HUES6 (cell line): ENCODE measurements around the gene ATF4.

Experiments used
- H3K27ac ChIP-seq: 2 replicates; pipeline ENCODE4 v1.7.0; 2013; ENCODE audit warnings: low read depth, mild to moderate bottlenecking, low read length, inconsistent platforms
- H3K27me3 ChIP-seq: 2 replicates; pipeline ENCODE4 v1.6.1; 2013; ENCODE audit warnings: low read length; ENCODE audit not compliant: control insufficient read depth, insufficient read depth
- H3K36me3 ChIP-seq: 2 replicates; pipeline ENCODE4 v1.6.1; 2013; ENCODE audit warnings: low read length; ENCODE audit not compliant: control insufficient read depth, insufficient read depth
- H3K4me1 ChIP-seq: 2 replicates; pipeline ENCODE4 v1.6.1; 2013; ENCODE audit warnings: low read length; ENCODE audit not compliant: control insufficient read depth, insufficient read depth
- H3K4me3 ChIP-seq: 2 replicates; pipeline ENCODE4 v1.5.1; 2013; ENCODE audit warnings: low read depth, low read length
- H3K9ac ChIP-seq: one replicate; pipeline ENCODE4 v1.6.1; 2013; ENCODE audit warnings: mild to moderate bottlenecking, low read length
- H3K9me3 ChIP-seq: 2 replicates; pipeline ENCODE4 v1.6.1; 2013; ENCODE audit warnings: low read depth, low read length; ENCODE audit not compliant: control insufficient read depth, insufficient read depth

Gene ATF4

GRCh38 chr22:39530692-39531331 is 10.4 kb downstream of the ATF4 start:
- no peak overlapping the region for H3K9ac ChIP-seq
- H3K36me3 ChIP-seq: peaks cover 26% of the 10 kb centered on the region
- H3K4me1 ChIP-seq: peaks cover 59% of the 10 kb centered on the region

GRCh38 chr22:39532215-39533073 is 12.1 kb downstream of the ATF4 start, which contains the start of gene RPS19BP1:
Gene RPS19BP1 (minus strand): TSS chr22:39532748. CDS start chr22:39532738, 10 bp downstream.
- no peaks in the 10 kb centered on the region for H3K9me3 ChIP-seq
- H3K27ac ChIP-seq: peak within 1 kb of the TSS; percentile 81
- H3K27me3 ChIP-seq: no peaks in the 10 kb centered on the region
- H3K9ac ChIP-seq: peak within 1 kb of the TSS; percentile 91
- H3K4me3 ChIP-seq: peak within 1 kb of the TSS; percentile 91
- peaks cover 58% of the 10 kb centered on the region for H3K4me1 ChIP-seq
- peaks cover 25% of the 10 kb centered on the region for H3K36me3 ChIP-seq

More at GRCh38 chr22:39530692-39531331, 10.4 kb downstream of the ATF4 start:
- no peaks in the 10 kb centered on the region for H3K27me3 ChIP-seq
- no peaks in the 10 kb centered on the region for H3K9me3 ChIP-seq
- H3K27ac ChIP-seq: no peak overlapping the region
- peak overlapping the region; percentile 91; the same call in 1 of the 2 replicates for H3K4me3 ChIP-seq

- Histone ChIP-seq H3K27me3 (no peaks in the 10 kb centered on the region), H3K9ac (peak overlapping the region; percentile 78), H3K27ac (peak overlapping the region; percentile 61; the same call in 1 of the 2 replicates), H3K9me3 (no peaks in the 10 kb centered on the region), H3K4me1 (peaks cover 46% of the 10 kb centered on the region), H3K36me3 (peaks cover 13% of the 10 kb centered on the region), H3K4me3 (peak overlapping the region; percentile 51; the same call in 1 of the 2 replicates)
These were observed 13.7 kb downstream of the ATF4 start for GRCh38 chr22:39534092-39534506.

GRCh38 chr22:39534591-39535356 is 14.4 kb downstream of the ATF4 start:
- peak overlapping the region; percentile 78 for H3K9ac ChIP-seq

GRCh38 chr22:39535357-39535725 is 15.0 kb downstream of the ATF4 start:
- H3K4me1 ChIP-seq: peaks cover 40% of the 10 kb centered on the region
- no peak overlapping the region for H3K27ac ChIP-seq
- no peaks in the 10 kb centered on the region for H3K27me3 ChIP-seq
- H3K4me3 ChIP-seq: peak overlapping the region; percentile 51
- H3K9me3 ChIP-seq: no peaks in the 10 kb centered on the region
- H3K9ac ChIP-seq: no peak overlapping the region
- peaks cover 4% of the 10 kb centered on the region for H3K36me3 ChIP-seq

More at GRCh38 chr22:39534591-39535356, 14.4 kb downstream of the ATF4 start:
- H3K4me3 ChIP-seq: peak overlapping the region; percentile 51
- no peaks in the 10 kb centered on the region for H3K9me3 ChIP-seq
- H3K4me1 ChIP-seq: peaks cover 41% of the 10 kb centered on the region
- peaks cover 9% of the 10 kb centered on the region for H3K36me3 ChIP-seq
- no peaks in the 10 kb centered on the region for H3K27me3 ChIP-seq
- H3K27ac ChIP-seq: peak overlapping the region; percentile 61; the same call in 1 of the 2 replicates

- Histone ChIP-seq H3K36me3 (peaks cover 2% of the 10 kb centered on the region), H3K4me1 (peaks cover 38% of the 10 kb centered on the region), H3K4me3 (no peak overlapping the region), H3K27ac (no peak overlapping the region), H3K9me3 (no peaks in the 10 kb centered on the region), H3K27me3 (no peaks in the 10 kb centered on the region), H3K9ac (no peak overlapping the region)
These were observed 15.6 kb downstream of the ATF4 start for GRCh38 chr22:39535831-39536449.

GRCh38 chr22:39536711-39537110 is 16.3 kb downstream of the ATF4 start:
- Histone ChIP-seq H3K9me3 (no peaks in the 10 kb centered on the region), H3K36me3 (no peaks in the 10 kb centered on the region), H3K4me3 (no peak overlapping the region), H3K9ac (no peak overlapping the region), H3K27me3 (no peaks in the 10 kb centered on the region), H3K4me1 (peaks cover 30% of the 10 kb centered on the region), H3K27ac (no peak overlapping the region)

- no peaks in the 10 kb centered on the region for H3K36me3 ChIP-seq
- H3K9me3 ChIP-seq: no peaks in the 10 kb centered on the region
- no peaks in the 10 kb centered on the region for H3K27me3 ChIP-seq
- H3K9ac ChIP-seq: no peak overlapping the region
- H3K27ac ChIP-seq: no peak overlapping the region
- H3K4me3 ChIP-seq: no peak overlapping the region
- H3K4me1 ChIP-seq: peaks cover 26% of the 10 kb centered on the region
These were observed 17.6 kb downstream of the ATF4 start for GRCh38 chr22:39537975-39538374.

GRCh38 chr22:39543095-39543494 is 22.7 kb downstream of the ATF4 start:
- peaks cover 35% of the 10 kb centered on the region for H3K27me3 ChIP-seq
- no peaks in the 10 kb centered on the region for H3K9me3 ChIP-seq
- no peak overlapping the region for H3K9ac ChIP-seq
- no peak overlapping the region for H3K27ac ChIP-seq
- no peaks in the 10 kb centered on the region for H3K36me3 ChIP-seq
- no peak overlapping the region for H3K4me3 ChIP-seq
- no peaks in the 10 kb centered on the region for H3K4me1 ChIP-seq
